NB4 (cell line): Measurements from ENCODE around the gene TPSB2.

Experiments
- DNase-seq: peaks from one replicate; pipeline ENCODE4 v3.0.0; 2010; ENCODE audit warnings: low read depth
- H3K4me3 ChIP-seq: one replicate; pipeline ENCODE4 v1.5.1; 2011; ENCODE audit warnings: mild to moderate bottlenecking, low read depth, low read length, moderate library complexity
- MYC ChIP-seq: IDR thresholded peaks from 2 replicates; pipeline ENCODE4 v1.6.1; 2011; ENCODE audit warnings: low read depth, low read length
- POLR2A ChIP-seq: IDR thresholded peaks from 2 replicates; pipeline ENCODE4 v1.6.1; 2011; ENCODE audit warnings: mild to moderate bottlenecking; ENCODE audit not compliant: insufficient read length; ENCODE audit errors: extremely low read depth
- TF ChIP-seq, protein P1 (sequence below): IDR thresholded peaks from one replicate; pipeline ENCODE4 v1.5.1; 2012; ENCODE audit warnings: low read depth, low read length
- TF ChIP-seq, protein P2 (sequence below): IDR thresholded peaks from 2 replicates; pipeline ENCODE4 v1.6.1; 2011; ENCODE audit warnings: low read depth, low read length

The TPSB2 gene

DNA sequence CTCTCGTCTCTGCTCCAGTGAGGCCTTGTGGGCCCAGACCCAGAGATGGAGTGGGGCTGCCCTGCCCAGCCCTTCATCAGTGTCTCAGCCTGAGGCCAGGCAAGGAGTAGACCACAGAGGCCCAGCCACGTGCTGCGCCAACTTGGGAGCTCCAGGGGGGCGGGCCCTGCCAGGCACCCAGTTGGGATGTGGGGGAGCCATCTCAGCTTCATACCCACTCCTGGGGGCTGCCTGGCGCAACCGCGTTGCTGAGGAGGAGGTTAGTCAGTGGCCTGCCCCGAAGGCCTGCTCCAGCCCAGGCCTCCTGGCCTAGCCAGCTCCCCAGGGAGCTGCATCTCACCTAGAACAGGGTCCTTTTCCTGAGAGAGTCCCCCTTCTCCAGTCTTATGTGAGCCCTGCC is 16.8 kb downstream of the TPSB2 start:
- H3K4me3 ChIP-seq, result no peak overlapping the region
- no peak for DNase-seq
- TF ChIP-seq MYC (no peak), POLR2A (no peak)
- TF ChIP-seq, protein P1, sequence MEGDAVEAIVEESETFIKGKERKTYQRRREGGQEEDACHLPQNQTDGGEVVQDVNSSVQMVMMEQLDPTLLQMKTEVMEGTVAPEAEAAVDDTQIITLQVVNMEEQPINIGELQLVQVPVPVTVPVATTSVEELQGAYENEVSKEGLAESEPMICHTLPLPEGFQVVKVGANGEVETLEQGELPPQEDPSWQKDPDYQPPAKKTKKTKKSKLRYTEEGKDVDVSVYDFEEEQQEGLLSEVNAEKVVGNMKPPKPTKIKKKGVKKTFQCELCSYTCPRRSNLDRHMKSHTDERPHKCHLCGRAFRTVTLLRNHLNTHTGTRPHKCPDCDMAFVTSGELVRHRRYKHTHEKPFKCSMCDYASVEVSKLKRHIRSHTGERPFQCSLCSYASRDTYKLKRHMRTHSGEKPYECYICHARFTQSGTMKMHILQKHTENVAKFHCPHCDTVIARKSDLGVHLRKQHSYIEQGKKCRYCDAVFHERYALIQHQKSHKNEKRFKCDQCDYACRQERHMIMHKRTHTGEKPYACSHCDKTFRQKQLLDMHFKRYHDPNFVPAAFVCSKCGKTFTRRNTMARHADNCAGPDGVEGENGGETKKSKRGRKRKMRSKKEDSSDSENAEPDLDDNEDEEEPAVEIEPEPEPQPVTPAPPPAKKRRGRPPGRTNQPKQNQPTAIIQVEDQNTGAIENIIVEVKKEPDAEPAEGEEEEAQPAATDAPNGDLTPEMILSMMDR, result no peak
- TF ChIP-seq, protein P2, sequence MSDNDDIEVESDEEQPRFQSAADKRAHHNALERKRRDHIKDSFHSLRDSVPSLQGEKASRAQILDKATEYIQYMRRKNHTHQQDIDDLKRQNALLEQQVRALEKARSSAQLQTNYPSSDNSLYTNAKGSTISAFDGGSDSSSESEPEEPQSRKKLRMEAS, result no peak

- no peak for DNase-seq
- TF ChIP-seq, protein P1, result no peak
- TF ChIP-seq, protein P2, result no peak
- TF ChIP-seq MYC (no peak), POLR2A (no peak)
- no peak overlapping the region for H3K4me3 ChIP-seq
Observed at GRCh38 chr16:1212616-1213194, 17.3 kb downstream of the TPSB2 start.

DNA sequence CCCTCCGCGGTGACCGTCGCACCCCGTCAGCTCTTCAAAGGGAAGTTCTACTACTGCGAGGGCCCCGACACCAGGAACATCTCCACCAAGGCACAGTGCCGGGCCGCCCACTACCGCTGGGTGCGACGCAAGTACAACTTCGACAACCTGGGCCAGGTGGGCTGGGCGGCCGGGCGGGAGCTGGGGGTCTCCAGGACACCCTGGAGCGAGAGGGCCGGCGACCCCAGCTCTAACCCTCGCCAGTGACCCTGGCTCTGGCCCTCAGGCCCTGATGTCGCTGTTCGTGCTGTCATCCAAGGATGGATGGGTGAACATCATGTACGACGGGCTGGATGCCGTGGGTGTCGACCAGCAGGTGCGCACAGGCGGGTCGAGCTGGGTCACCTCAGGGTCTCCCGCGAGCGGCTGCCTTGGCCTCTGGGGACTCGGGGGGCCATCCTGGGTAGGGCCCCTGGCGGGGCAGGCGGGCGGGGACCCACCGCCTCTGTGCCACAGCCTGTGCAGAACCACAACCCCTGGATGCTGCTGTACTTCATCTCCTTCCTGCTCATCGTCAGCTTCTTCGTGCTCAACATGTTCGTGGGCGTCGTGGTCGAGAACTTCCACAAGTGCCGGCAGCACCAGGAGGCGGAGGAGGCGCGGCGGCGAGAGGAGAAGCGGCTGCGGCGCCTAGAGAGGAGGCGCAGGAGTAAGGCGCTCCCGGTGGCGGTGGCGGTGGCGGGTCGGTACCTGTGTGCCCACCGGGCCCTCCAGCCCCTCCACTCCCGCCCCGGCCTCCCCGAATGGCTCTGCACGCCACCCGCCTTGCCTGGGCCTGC is 18.3 kb downstream of the TPSB2 start:
- no peak for DNase-seq
- TF ChIP-seq, protein P1, result no peak
- TF ChIP-seq MYC, result no peak
- TF ChIP-seq, protein P2, result no peak
- TF ChIP-seq POLR2A, result no peak
- H3K4me3 ChIP-seq, result no peak overlapping the region

DNA sequence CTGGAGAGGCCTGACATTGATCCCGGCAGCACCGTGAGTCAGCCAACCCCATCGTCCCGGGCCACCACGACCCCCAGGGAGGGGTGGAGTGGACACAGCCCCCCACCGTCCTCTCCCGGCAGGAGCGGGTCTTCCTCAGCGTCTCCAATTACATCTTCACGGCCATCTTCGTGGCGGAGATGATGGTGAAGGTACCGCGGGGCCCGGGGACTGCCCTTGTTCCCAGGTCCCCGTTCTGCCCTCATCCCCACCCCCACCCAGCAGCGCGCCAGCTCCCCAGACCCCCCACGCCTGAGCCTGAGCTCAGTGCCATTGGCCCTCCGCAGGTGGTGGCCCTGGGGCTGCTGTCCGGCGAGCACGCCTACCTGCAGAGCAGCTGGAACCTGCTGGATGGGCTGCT is 19.5 kb downstream of the TPSB2 start:
- TF ChIP-seq POLR2A (no peak), MYC (no peak)
- TF ChIP-seq, protein P1, result no peak
- TF ChIP-seq, protein P2, result no peak
- no peak for DNase-seq
- H3K4me3 ChIP-seq, result no peak overlapping the region

DNA sequence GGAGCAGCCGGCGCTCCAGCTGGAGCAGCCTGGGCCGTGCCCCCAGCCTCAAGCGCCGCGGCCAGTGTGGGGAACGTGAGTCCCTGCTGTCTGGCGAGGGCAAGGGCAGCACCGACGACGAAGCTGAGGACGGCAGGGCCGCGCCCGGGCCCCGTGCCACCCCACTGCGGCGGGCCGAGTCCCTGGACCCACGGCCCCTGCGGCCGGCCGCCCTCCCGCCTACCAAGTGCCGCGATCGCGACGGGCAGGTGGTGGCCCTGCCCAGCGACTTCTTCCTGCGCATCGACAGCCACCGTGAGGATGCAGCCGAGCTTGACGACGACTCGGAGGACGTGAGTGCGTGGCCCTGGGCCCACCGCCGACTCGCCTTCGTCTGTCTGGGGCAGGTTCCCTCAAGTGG is 20.9 kb downstream of the TPSB2 start:
- no peak for DNase-seq
- H3K4me3 ChIP-seq, result no peak overlapping the region
- TF ChIP-seq, protein P1, result no peak
- TF ChIP-seq POLR2A, result no peak
- TF ChIP-seq, protein P2, result no peak
- no peak for TF ChIP-seq MYC
